ENCODE measurements around the gene MDP1. TPM values are rescaled to one million over a fixed set of nuclear protein-coding genes. Genes with fewer than 3 reads are reported as not detected.

MDP1 gene
- total RNA-seq, 1 donor from 2014 or later: 23.2 TPM

DNA sequence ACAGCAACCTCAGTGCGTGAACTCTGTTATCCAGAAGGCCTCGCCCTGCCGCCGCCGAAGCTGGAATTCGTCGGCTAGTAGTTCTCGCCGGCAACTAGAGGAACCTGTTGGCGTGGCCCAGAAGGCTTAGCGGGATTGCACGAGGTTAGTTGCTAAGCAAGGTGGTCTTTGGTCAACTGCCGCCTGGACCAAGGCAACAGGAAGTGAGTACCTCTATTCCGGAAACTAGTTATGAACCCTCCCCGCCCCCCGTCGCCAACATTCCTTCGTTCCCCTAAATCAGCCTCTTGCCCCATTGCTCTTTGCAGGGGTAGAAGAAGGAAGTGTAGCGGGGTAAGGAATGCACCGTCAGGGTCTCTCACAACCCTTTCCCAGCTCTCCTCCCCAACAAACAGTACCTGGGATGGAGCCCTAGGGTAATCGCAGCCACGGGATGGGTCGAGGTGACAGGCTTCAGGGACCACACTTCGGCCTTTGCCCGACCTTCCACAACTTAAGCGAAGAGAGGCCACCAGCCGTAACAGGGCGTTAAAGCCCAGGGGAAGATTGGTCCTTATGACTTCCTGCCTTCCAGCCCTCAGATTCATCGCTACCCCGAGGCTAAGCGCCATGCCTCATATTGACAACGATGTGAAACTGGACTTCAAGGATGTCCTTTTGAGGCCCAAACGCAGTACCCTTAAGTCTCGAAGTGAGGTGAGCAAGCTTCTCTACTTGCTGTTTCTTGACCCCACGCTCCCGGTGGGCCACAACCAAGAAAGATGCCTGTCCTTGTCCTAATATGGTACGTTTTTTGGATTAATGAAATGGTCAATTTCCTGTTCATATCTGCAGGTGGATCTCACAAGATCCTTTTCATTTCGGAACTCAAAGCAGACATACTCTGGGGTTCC lies 17.0 kb upstream of the MDP1 start, which contains the start of gene GMPR2:
Gene GMPR2 (plus strand): TSS at position 285 of the 893 bp plus-strand sequence. CDS start 325 bp downstream, at position 610.
- H3K4me3 Mint-ChIP-seq (ENCODE audit: unreplicated experiment): peak within 1 kb of the TSS; percentile 98
- H3K4me1 Mint-ChIP-seq (ENCODE audit: low read depth): peaks cover 48% of the 10 kb centered on the region
- H3K27ac Mint-ChIP-seq (ENCODE audit: unreplicated experiment): peak within 1 kb of the TSS; percentile 100
- peaks cover 16% of the 10 kb centered on the region for H3K36me3 Mint-ChIP-seq (ENCODE audit: low read depth)
- TF ChIP-seq, protein P1, sequence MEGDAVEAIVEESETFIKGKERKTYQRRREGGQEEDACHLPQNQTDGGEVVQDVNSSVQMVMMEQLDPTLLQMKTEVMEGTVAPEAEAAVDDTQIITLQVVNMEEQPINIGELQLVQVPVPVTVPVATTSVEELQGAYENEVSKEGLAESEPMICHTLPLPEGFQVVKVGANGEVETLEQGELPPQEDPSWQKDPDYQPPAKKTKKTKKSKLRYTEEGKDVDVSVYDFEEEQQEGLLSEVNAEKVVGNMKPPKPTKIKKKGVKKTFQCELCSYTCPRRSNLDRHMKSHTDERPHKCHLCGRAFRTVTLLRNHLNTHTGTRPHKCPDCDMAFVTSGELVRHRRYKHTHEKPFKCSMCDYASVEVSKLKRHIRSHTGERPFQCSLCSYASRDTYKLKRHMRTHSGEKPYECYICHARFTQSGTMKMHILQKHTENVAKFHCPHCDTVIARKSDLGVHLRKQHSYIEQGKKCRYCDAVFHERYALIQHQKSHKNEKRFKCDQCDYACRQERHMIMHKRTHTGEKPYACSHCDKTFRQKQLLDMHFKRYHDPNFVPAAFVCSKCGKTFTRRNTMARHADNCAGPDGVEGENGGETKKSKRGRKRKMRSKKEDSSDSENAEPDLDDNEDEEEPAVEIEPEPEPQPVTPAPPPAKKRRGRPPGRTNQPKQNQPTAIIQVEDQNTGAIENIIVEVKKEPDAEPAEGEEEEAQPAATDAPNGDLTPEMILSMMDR (IDR thresholded peaks at IDR 0.05): peak; percentile 1
- DNase-seq (ENCODE audit: low spot score): no peak
- no peaks in the 10 kb centered on the region for H3K27me3 Mint-ChIP-seq (ENCODE audit: low read depth)
- H3K9me3 Mint-ChIP-seq (ENCODE audit: low read depth): no peaks in the 10 kb centered on the region

GRCh38 chr14:24232121-24232644 lies 16.3 kb upstream of the MDP1 start, which contains the start of gene NEDD8:
Gene NEDD8 (minus strand): TSS chr14:24232367. CDS start chr14:24232267, 100 bp downstream.
- H3K9me3 Mint-ChIP-seq (ENCODE audit: low read depth): no peaks in the 10 kb centered on the region

GRCh38 chr14:24231263-24232120 lies 15.6 kb upstream of the MDP1 start:
- Mint-ChIP-seq H3K27me3 (ENCODE audit: low read depth) (no peaks in the 10 kb centered on the region), H3K4me3 (ENCODE audit: unreplicated experiment) (peak overlapping the region; percentile 98), H3K36me3 (ENCODE audit: low read depth) (peaks cover 8% of the 10 kb centered on the region), H3K9me3 (ENCODE audit: low read depth) (no peaks in the 10 kb centered on the region), H3K4me1 (ENCODE audit: low read depth) (peaks cover 46% of the 10 kb centered on the region), H3K27ac (ENCODE audit: unreplicated experiment) (peak overlapping the region; percentile 100)
- DNase-seq (ENCODE audit: low spot score): no peak
- TF ChIP-seq, protein P1 (IDR thresholded peaks at IDR 0.05): no peak

More at GRCh38 chr14:24232121-24232644, 16.3 kb upstream of the MDP1 start, which contains the start of gene NEDD8:
- DNase-seq (ENCODE audit: low spot score): no peak
- H3K4me3 Mint-ChIP-seq (ENCODE audit: unreplicated experiment): peak within 1 kb of the TSS; percentile 98
- TF ChIP-seq, protein P1 (IDR thresholded peaks at IDR 0.05): peak; percentile 4
- peaks cover 46% of the 10 kb centered on the region for H3K4me1 Mint-ChIP-seq (ENCODE audit: low read depth)
- peak within 1 kb of the TSS; percentile 100 for H3K27ac Mint-ChIP-seq (ENCODE audit: unreplicated experiment)
- peaks cover 12% of the 10 kb centered on the region for H3K36me3 Mint-ChIP-seq (ENCODE audit: low read depth)
- H3K27me3 Mint-ChIP-seq (ENCODE audit: low read depth): no peaks in the 10 kb centered on the region

- Mint-ChIP-seq H3K9me3 (ENCODE audit: low read depth) (no peaks in the 10 kb centered on the region), H3K4me3 (ENCODE audit: unreplicated experiment) (no peak overlapping the region), H3K27me3 (ENCODE audit: low read depth) (no peaks in the 10 kb centered on the region), H3K4me1 (ENCODE audit: low read depth) (peaks cover 34% of the 10 kb centered on the region), H3K36me3 (ENCODE audit: low read depth) (peaks cover 4% of the 10 kb centered on the region), H3K27ac (ENCODE audit: unreplicated experiment) (no peak overlapping the region)
- no peak for DNase-seq (ENCODE audit: low spot score)
- TF ChIP-seq, protein P1 (IDR thresholded peaks at IDR 0.05): no peak
These were observed 13.0 kb upstream of the MDP1 start for GRCh38 chr14:24228902-24229301.

Data from chondrocyte (in vitro differentiated cells).